Suppressor macrophage treated with lipopolysaccharide for 1 hour (primary cell): ENCODE data around the gene P2RY4.
"Not testable (repeated sequence)": the region's sequence is repeated elsewhere in the genome, so short reads cannot be mapped to it uniquely, and the experiment has no call there.

Source experiments
- DNase-seq, 3 donors: peaks; one replicate each; pipeline ENCODE4 v3.0.0-alpha.2; 2020 to 2022

Gene P2RY4

DNA sequence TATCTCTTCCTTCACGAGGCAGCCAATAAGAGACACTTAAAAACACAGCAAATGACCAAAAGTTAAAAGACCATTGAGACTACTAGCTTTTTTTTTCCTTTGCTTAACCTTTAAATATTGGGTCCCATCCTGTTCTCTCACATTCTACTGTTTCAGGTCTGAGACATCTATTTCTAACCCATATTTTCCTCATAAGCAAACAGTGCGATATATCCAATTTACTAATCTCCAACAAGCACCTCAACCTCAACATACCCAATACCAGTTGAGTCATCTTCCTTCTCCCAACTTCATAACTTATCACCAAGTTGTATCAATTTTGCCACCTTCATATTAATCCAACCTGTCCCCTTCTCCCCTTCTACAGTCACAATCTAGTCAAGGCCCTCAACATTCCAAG is 18.5 kb downstream of the P2RY4 start:
- DNase-seq = no peak

DNA sequence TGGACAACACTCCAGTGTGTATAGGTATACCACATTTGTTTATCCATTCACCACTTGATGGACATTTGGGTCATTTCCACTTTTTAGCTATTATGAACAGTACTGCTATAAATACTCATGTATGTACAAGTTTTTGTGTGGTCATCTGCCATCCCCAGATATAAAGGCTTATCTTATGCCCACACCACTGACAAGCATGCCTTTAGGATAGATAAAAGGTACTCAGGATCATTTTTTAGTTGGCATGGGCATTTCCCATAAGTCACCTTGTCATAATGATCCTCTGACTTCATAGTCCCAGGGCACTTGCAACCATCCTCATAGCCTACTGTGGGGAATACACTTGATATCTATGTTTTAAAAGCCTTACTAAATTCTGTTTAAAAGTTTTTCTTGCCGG is 19.3 kb downstream of the P2RY4 start:
- no peak for DNase-seq

DNA sequence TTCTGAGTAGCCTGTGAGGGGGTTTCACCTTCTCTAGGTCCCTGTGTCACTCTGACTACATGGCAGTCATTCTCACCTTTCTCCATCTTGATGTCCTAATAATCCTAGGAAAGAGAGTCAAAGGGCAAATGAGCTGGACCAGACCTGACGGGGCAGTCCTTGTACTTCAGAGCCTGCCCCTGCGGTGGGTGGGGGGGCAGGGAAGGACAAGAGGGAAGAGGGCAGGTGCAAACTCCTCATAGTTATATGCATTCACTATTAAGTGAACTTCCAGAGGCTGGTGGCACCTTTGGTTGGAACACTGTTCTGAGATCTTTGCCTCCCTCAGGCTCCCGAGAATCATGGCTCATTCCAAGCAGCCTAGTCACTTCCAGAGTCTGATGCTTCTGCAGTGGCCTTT is 25.6 kb downstream of the P2RY4 start, which contains the start of gene AWAT1:
Gene AWAT1, plus strand, starts transcription at position 301 of the 400 bp plus-strand sequence. Its CDS starts 41 bp downstream, at position 342.
- no peak for DNase-seq

DNA sequence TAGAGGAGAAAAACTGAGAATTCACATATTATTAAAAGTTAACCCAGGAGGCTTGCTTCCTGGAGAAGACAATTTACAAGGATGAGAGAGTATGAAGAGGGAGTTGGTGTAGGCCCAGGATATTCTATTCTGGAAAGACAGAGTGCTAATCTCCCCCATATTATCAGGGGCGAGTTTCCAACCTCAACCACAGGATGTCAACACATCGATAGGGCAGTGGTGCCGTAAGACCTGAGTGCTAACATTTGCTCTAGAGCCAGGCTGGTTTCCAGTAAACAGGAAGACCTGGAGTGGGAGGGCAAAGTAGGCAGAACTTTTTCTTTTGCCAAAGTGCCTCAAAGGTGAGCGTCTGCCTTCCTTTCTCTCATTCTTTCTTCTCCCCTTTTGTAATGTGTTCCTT is 28.3 kb downstream of the P2RY4 start:
- no peak for DNase-seq

DNA sequence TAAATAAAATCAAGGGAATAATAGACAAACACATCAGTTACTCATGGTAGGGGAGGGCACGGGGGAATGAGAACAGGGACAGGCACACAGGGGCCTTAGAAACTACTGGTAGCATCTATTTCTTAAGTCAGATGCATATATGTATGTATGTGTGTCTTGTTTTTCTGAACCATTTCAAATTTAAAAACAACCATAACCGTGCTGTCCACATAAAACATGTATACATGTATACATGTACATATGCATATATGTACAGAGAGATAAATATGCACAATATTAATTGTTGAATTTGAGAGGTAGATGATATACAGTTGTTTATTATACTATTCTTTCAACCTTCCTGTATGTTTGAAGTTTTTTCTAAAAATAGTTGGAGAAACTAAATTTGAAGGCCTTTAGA is 33.3 kb downstream of the P2RY4 start:
- no peak for DNase-seq

DNA sequence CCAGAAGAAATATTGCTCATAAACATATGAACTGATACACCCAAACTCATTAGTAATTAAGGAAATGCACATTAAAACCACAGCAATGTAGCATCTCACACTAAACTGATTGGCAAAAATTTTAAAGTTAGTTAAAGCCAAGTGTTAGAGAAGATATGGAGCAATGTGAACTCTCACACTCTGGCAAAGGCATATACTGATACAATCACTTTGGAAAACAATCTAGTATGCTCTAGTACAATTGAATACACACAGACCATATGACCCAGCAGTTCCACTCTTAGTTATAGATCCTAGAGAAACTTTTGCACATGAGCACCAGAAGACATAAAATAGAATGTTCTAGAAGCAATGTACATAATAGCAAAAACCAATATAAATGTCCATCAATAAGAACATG is 34.0 kb downstream of the P2RY4 start:
- DNase-seq = no peak

DNA sequence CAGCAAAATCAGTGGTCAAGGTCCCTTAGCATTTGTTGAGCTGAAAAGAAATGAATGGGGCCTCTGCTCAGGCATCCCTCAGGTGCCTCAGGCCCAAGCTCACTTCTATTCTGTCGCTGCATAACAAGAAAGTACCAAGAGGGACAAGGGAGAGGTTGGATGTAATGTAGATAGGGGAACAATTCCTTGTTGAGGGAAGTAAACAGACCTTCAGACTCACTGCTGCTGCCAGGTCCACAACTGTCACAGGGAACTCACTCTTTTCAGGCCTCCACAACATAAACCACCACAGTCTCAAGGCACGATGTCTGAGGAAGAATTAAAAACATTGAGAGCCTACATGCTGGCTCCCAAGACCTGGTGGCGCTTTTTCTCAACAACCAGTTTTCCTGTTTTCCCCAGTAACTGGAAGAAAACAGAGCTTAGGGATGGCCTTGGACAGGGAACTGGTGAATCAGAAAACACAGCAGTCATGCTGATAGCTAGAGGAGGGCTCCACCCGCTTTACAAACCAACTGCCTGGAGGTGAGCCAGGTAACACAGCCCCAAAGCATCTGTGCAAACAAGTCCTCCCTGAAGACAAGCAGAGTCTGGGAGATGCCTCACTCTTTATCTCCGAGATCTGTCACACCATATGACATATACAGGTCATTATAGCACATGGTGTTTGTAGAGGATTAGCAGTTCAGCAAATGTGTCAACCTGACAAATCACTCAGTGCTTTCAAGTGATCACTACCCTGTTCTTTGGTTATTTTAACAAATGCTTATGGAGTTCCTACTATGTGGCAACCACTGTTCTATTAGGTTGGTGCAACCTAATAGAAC is 39.9 kb downstream of the P2RY4 start:
- DNase-seq = no peak

DNA sequence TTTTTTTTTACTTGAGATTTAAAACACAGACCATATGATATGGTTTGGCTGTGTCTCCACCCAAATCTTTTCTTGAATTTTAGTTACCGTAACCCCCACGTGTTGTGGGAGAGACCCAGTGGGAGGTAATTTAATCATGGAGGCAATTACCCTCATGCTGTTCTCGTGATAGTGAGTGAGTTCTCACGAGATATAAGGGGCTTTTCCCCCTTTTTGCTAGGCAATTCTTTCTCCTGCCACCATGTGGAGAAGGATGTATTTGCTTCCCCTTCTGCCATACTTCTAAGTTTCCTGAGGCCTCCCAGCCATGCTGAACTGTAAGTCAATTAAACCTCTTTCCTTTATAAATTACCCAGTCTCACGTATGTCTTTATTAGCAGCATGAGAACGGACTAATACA is 50.4 kb downstream of the P2RY4 start:
- not testable (repeated sequence) for DNase-seq

DNA sequence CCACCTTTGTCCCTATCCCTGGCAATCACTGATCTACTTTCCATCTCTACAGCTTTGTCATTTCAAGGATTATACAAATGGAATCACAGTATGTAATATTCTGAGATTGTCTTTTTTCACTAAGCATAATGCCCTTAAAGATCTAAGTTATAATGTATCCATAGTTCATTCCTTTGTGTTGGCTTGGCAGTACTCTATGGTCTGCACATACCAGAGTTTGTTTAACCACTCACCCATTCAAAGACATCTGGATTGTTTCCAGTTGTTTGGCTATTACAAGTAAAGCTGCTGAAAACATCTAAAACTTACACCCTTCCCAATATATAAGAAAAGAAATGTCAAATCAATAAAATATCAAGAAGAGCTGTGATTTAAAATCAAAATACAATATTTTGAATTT is 51.5 kb downstream of the P2RY4 start:
- DNase-seq = no peak
